Liver (tissue), 3 donors: Measurements from ENCODE around the gene PSIP1.

Source experiments
- EGR1 ChIP-seq, 2 donors: IDR thresholded peaks; 2 replicates each; pipeline ENCODE4 v1.6.1; 2016 to 2018; ENCODE audit warnings: antibody characterized with exemption in 2 of 2, low read depth in 2 of 2
- FOXA1 ChIP-seq: IDR thresholded peaks from 2 replicates; pipeline ENCODE4 v1.6.1; 2016; ENCODE audit warnings: antibody characterized with exemption
- GABPA ChIP-seq, 2 donors: IDR thresholded peaks in 1 of 2; conservative IDR thresholded peaks in 1 of 2; 2 replicates each; pipeline ENCODE4 v1.6.1; 2016; ENCODE audit warnings: antibody characterized with exemption in 2 of 2, mild to moderate bottlenecking in 1 of 2, moderate library complexity in 1 of 2
- HNF4G ChIP-seq: IDR thresholded peaks from 2 replicates; pipeline ENCODE4 v1.6.1; 2016; ENCODE audit warnings: antibody characterized with exemption
- JUND ChIP-seq, 2 donors: IDR thresholded peaks; 2 replicates each; pipeline ENCODE4 v1.6.1; 2016; ENCODE audit warnings: antibody characterized with exemption in 2 of 2
- RAD21 ChIP-seq, 2 donors: IDR thresholded peaks; 2 replicates each; pipeline ENCODE4 v1.6.1; 2016; ENCODE audit warnings: antibody characterized with exemption in 2 of 2, mild to moderate bottlenecking in 2 of 2
- RXRA ChIP-seq, 2 donors: IDR thresholded peaks; 2 replicates each; pipeline ENCODE4 v1.6.1; 2017 to 2018; ENCODE audit warnings: antibody characterized with exemption in 2 of 2, mild to moderate bottlenecking in 1 of 2
- SP1 ChIP-seq: IDR thresholded peaks from 2 replicates; pipeline ENCODE4 v1.6.1; 2018; ENCODE audit warnings: antibody characterized with exemption, mild to moderate bottlenecking
- TAF1 ChIP-seq: conservative IDR thresholded peaks from 2 replicates; pipeline ENCODE4 v1.6.1; 2016; ENCODE audit warnings: antibody characterized with exemption, mild to moderate bottlenecking
- YY1 ChIP-seq: IDR thresholded peaks from 2 replicates; pipeline ENCODE4 v1.6.1; 2016; ENCODE audit warnings: antibody characterized with exemption, mild to moderate bottlenecking
- ZBTB33 ChIP-seq: IDR thresholded peaks from 2 replicates; pipeline ENCODE4 v1.6.1; 2016; ENCODE audit warnings: antibody characterized with exemption
- TF ChIP-seq, protein P1 (sequence below): fragments of 150-350 bp; IDR thresholded peaks from 2 replicates; pipeline ENCODE4 v1.5.1; 2017; ENCODE audit warnings: improper control_type of control experiment, low read depth, low read length; ENCODE audit not compliant: missing input control
- donor health status: healthy.
- donor health status: healthy.

GRCh38 chr9:15433661-15434060 lies 77.1 kb downstream of the PSIP1 start:
- TF ChIP-seq, protein P1, sequence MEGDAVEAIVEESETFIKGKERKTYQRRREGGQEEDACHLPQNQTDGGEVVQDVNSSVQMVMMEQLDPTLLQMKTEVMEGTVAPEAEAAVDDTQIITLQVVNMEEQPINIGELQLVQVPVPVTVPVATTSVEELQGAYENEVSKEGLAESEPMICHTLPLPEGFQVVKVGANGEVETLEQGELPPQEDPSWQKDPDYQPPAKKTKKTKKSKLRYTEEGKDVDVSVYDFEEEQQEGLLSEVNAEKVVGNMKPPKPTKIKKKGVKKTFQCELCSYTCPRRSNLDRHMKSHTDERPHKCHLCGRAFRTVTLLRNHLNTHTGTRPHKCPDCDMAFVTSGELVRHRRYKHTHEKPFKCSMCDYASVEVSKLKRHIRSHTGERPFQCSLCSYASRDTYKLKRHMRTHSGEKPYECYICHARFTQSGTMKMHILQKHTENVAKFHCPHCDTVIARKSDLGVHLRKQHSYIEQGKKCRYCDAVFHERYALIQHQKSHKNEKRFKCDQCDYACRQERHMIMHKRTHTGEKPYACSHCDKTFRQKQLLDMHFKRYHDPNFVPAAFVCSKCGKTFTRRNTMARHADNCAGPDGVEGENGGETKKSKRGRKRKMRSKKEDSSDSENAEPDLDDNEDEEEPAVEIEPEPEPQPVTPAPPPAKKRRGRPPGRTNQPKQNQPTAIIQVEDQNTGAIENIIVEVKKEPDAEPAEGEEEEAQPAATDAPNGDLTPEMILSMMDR = no peak
- TF ChIP-seq YY1 (no peak), GABPA (IDR thresholded peaks at IDR 0.05 in 1 of 2, conservative IDR thresholded peaks at IDR 0.05 in 1 of 2) (no peak), TAF1 (no peak), RAD21 (IDR thresholded peaks at IDR 0.05) (no peak), HNF4G (no peak), FOXA1 (no peak), RXRA (IDR thresholded peaks at IDR 0.05) (no peak), JUND (IDR thresholded peaks at IDR 0.05) (no peak), SP1 (no peak), EGR1 (IDR thresholded peaks at IDR 0.05; ENCODE audit: low read depth in 2 of 2) (no peak), ZBTB33 (no peak)
